HUES48 (cell line): ENCODE results near the gene C17orf107.

Experiments
- H3K27ac ChIP-seq: one replicate; pipeline ENCODE4 v1.7.0; 2013; ENCODE audit warnings: low read depth, low read length, inconsistent platforms
- H3K27me3 ChIP-seq: 2 replicates; pipeline ENCODE4 v1.6.1; 2013; ENCODE audit warnings: mild to moderate bottlenecking, low read length; ENCODE audit not compliant: control insufficient read depth, insufficient read depth
- H3K36me3 ChIP-seq: 2 replicates; pipeline ENCODE4 v1.6.1; 2013; ENCODE audit warnings: low read length; ENCODE audit not compliant: control insufficient read depth, insufficient read depth
- H3K4me1 ChIP-seq: 2 replicates; pipeline ENCODE4 v1.6.1; 2013; ENCODE audit warnings: mild to moderate bottlenecking, low read length; ENCODE audit not compliant: control insufficient read depth, insufficient read depth
- H3K4me3 ChIP-seq: 2 replicates; pipeline ENCODE4 v1.5.1; 2013; ENCODE audit warnings: mild to moderate bottlenecking, low read depth, low read length
- H3K9ac ChIP-seq: 2 replicates; pipeline ENCODE4 v1.6.1; 2013; ENCODE audit warnings: mild to moderate bottlenecking, low read depth, low read length, moderate library complexity
- H3K9me3 ChIP-seq: 2 replicates; pipeline ENCODE4 v1.6.1; 2013; ENCODE audit warnings: low read length; ENCODE audit not compliant: control insufficient read depth, insufficient read depth

The C17orf107 gene

GRCh38 chr17:4879601-4880000, 19.7 kb upstream of the C17orf107 start:
- H3K27ac ChIP-seq = no peak overlapping the region
- no peak overlapping the region for H3K4me3 ChIP-seq
- H3K9me3 ChIP-seq = no peaks in the 10 kb centered on the region
- H3K4me1 ChIP-seq = peaks cover 6% of the 10 kb centered on the region
- no peak overlapping the region for H3K9ac ChIP-seq
- H3K27me3 ChIP-seq = no peaks in the 10 kb centered on the region
- H3K36me3 ChIP-seq = peaks cover 20% of the 10 kb centered on the region

- peaks cover 32% of the 10 kb centered on the region for H3K36me3 ChIP-seq
- H3K4me1 ChIP-seq = peaks cover 6% of the 10 kb centered on the region
- H3K9ac ChIP-seq = no peak overlapping the region
- H3K27ac ChIP-seq = no peak overlapping the region
- no peaks in the 10 kb centered on the region for H3K27me3 ChIP-seq
- H3K9me3 ChIP-seq = no peaks in the 10 kb centered on the region
- no peak overlapping the region for H3K4me3 ChIP-seq
Observed at GRCh38 chr17:4880857-4881256, 18.5 kb upstream of the C17orf107 start.

- no peaks in the 10 kb centered on the region for H3K27me3 ChIP-seq
- H3K9me3 ChIP-seq = no peaks in the 10 kb centered on the region
- H3K4me3 ChIP-seq = no peak overlapping the region
- peaks cover 6% of the 10 kb centered on the region for H3K4me1 ChIP-seq
- peaks cover 43% of the 10 kb centered on the region for H3K36me3 ChIP-seq
- no peak overlapping the region for H3K27ac ChIP-seq
- no peak overlapping the region for H3K9ac ChIP-seq
Observed at GRCh38 chr17:4881761-4882555, 17.4 kb upstream of the C17orf107 start.

- Histone ChIP-seq H3K4me3 (no peak overlapping the region), H3K27me3 (no peaks in the 10 kb centered on the region), H3K36me3 (peaks cover 44% of the 10 kb centered on the region), H3K9me3 (no peaks in the 10 kb centered on the region), H3K9ac (no peak overlapping the region), H3K4me1 (peaks cover 6% of the 10 kb centered on the region), H3K27ac (no peak overlapping the region)
Observed at GRCh38 chr17:4884489-4884888, 14.8 kb upstream of the C17orf107 start.

- Histone ChIP-seq H3K27me3 (no peaks in the 10 kb centered on the region), H3K4me1 (peaks cover 1% of the 10 kb centered on the region), H3K36me3 (peaks cover 59% of the 10 kb centered on the region), H3K27ac (no peak overlapping the region), H3K9me3 (no peaks in the 10 kb centered on the region), H3K9ac (no peak overlapping the region), H3K4me3 (no peak overlapping the region)
Observed at GRCh38 chr17:4886830-4887229, 12.5 kb upstream of the C17orf107 start.

- Histone ChIP-seq H3K27ac (no peak overlapping the region), H3K27me3 (no peaks in the 10 kb centered on the region), H3K4me1 (no peaks in the 10 kb centered on the region), H3K4me3 (no peak overlapping the region), H3K36me3 (peaks cover 65% of the 10 kb centered on the region), H3K9ac (no peak overlapping the region), H3K9me3 (no peaks in the 10 kb centered on the region)
Observed at GRCh38 chr17:4887581-4887980, 11.8 kb upstream of the C17orf107 start.

- no peaks in the 10 kb centered on the region for H3K27me3 ChIP-seq
- peaks cover 77% of the 10 kb centered on the region for H3K36me3 ChIP-seq
- no peak overlapping the region for H3K4me3 ChIP-seq
- H3K9me3 ChIP-seq = no peaks in the 10 kb centered on the region
- H3K27ac ChIP-seq = no peak overlapping the region
- H3K9ac ChIP-seq = no peak overlapping the region
- no peaks in the 10 kb centered on the region for H3K4me1 ChIP-seq
Observed at GRCh38 chr17:4891411-4892410, 7.6 kb upstream of the C17orf107 start.

- Histone ChIP-seq H3K9ac (no peak overlapping the region), H3K27me3 (no peaks in the 10 kb centered on the region), H3K4me3 (no peak overlapping the region), H3K4me1 (no peaks in the 10 kb centered on the region), H3K36me3 (peaks cover 76% of the 10 kb centered on the region), H3K27ac (no peak overlapping the region), H3K9me3 (no peaks in the 10 kb centered on the region)
Observed at GRCh38 chr17:4892499-4893221, 6.7 kb upstream of the C17orf107 start.

GRCh38 chr17:4893272-4893671, 6.1 kb upstream of the C17orf107 start:
- Histone ChIP-seq H3K9me3 (no peaks in the 10 kb centered on the region), H3K27ac (no peak overlapping the region), H3K4me3 (no peak overlapping the region), H3K27me3 (no peaks in the 10 kb centered on the region), H3K9ac (no peak overlapping the region), H3K36me3 (peaks cover 71% of the 10 kb centered on the region), H3K4me1 (no peaks in the 10 kb centered on the region)

GRCh38 chr17:4893721-4894560, 5.4 kb upstream of the C17orf107 start:
- H3K4me3 ChIP-seq = no peak overlapping the region
- H3K4me1 ChIP-seq = no peaks in the 10 kb centered on the region
- H3K27ac ChIP-seq = no peak overlapping the region
- H3K36me3 ChIP-seq = peaks cover 71% of the 10 kb centered on the region
- H3K9me3 ChIP-seq = no peaks in the 10 kb centered on the region
- no peak overlapping the region for H3K9ac ChIP-seq
- no peaks in the 10 kb centered on the region for H3K27me3 ChIP-seq
